Osteocyte (in vitro differentiated cells): ENCODE measurements around the gene MRPL49. TPM values are rescaled to one million over a fixed set of nuclear protein-coding genes. Genes with fewer than 3 reads are reported as not detected.

Experiments
- DNase-seq: peaks from one replicate; pipeline ENCODE4 v3.0.0; 2021; ENCODE audit warnings: mixed read lengths; ENCODE audit not compliant: unreplicated experiment; ENCODE audit errors: extremely low spot score
- H3K27ac Mint-ChIP-seq: one replicate; pipeline ENCODE4 v1.8.0; 2021; ENCODE audit warnings: mild to moderate bottlenecking, mixed read lengths; ENCODE audit not compliant: unreplicated experiment
- H3K27me3 Mint-ChIP-seq: one replicate; pipeline ENCODE4 v1.8.0; 2021; ENCODE audit warnings: mixed read lengths; ENCODE audit not compliant: unreplicated experiment
- H3K36me3 Mint-ChIP-seq: one replicate; pipeline ENCODE4 v1.8.0; 2021; ENCODE audit warnings: mixed read lengths; ENCODE audit not compliant: unreplicated experiment
- H3K4me1 Mint-ChIP-seq: one replicate; pipeline ENCODE4 v1.8.0; 2021; ENCODE audit warnings: mixed read lengths; ENCODE audit not compliant: unreplicated experiment
- H3K4me3 Mint-ChIP-seq: one replicate; pipeline ENCODE4 v1.8.0; 2021; ENCODE audit warnings: mild to moderate bottlenecking, moderate library complexity, mixed read lengths; ENCODE audit not compliant: unreplicated experiment
- H3K9me3 Mint-ChIP-seq: one replicate; pipeline ENCODE4 v1.8.0; 2021; ENCODE audit warnings: mixed read lengths; ENCODE audit not compliant: unreplicated experiment
- total RNA-seq: library from RNA; stranded (reverse); gene quantifications from 2 replicates; pipeline ENCODE4 v1.2.1, GENCODE V29; 2021
- TF ChIP-seq, protein P1 (sequence below): fragments of 200-600 bp; sonication (generic); IDR thresholded peaks from 2 replicates; pipeline ENCODE4 v1.5.0; 2021; ENCODE audit warnings: antibody characterized with exemption, mild to moderate bottlenecking, moderate library complexity

MRPL49 gene
- total RNA-seq, 1 donor from 2014 or later: 43.5 TPM

DNA sequence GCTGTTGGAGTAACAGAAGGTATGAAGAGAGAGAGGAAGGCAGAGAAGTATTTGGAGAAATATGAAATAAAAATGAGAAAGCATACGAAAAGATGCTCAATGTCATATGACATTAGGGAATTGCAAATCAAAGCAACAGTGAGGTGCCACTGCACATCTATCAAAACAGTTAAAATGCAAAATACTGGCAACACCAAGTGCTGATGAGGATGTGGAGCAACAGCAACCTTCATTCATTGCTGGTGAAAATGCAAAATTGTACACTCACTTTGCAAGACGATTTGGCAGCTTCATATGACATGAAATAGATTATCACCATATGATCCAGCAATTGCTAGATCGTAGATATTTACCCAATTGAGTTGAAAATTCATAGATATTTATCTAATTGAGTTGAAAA lies 38.5 kb downstream of the MRPL49 start:
- H3K9me3 Mint-ChIP-seq: no peaks in the 10 kb centered on the region
- H3K4me1 Mint-ChIP-seq: no peaks in the 10 kb centered on the region
- no peak for DNase-seq
- TF ChIP-seq, protein P1, sequence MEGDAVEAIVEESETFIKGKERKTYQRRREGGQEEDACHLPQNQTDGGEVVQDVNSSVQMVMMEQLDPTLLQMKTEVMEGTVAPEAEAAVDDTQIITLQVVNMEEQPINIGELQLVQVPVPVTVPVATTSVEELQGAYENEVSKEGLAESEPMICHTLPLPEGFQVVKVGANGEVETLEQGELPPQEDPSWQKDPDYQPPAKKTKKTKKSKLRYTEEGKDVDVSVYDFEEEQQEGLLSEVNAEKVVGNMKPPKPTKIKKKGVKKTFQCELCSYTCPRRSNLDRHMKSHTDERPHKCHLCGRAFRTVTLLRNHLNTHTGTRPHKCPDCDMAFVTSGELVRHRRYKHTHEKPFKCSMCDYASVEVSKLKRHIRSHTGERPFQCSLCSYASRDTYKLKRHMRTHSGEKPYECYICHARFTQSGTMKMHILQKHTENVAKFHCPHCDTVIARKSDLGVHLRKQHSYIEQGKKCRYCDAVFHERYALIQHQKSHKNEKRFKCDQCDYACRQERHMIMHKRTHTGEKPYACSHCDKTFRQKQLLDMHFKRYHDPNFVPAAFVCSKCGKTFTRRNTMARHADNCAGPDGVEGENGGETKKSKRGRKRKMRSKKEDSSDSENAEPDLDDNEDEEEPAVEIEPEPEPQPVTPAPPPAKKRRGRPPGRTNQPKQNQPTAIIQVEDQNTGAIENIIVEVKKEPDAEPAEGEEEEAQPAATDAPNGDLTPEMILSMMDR: no peak
- H3K27ac Mint-ChIP-seq: no peak overlapping the region
- H3K36me3 Mint-ChIP-seq: no peaks in the 10 kb centered on the region
- no peak overlapping the region for H3K4me3 Mint-ChIP-seq
- peaks cover 9% of the 10 kb centered on the region for H3K27me3 Mint-ChIP-seq

DNA sequence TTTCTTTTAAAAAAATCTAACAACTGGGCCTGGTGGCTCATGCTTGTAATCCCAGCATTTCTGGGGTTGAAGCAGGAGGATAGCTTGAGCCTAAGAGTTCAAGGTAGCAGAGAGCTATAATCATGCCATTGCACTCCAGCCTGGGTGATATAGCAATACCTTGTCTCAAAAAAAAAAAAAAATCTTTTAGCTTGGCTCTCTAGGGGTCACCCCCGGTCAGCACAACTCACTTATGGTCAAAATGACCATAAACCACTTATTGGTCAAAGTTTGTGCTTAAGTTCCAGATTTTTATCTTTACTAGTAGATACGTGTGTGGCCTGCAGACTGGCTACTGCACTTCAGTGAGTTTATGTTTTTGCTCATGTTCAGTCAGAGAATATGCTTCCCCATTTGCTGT lies 41.6 kb downstream of the MRPL49 start:
- DNase-seq: no peak
- H3K4me3 Mint-ChIP-seq: no peak overlapping the region
- peaks cover 9% of the 10 kb centered on the region for H3K27me3 Mint-ChIP-seq
- peaks cover 3% of the 10 kb centered on the region for H3K4me1 Mint-ChIP-seq
- H3K27ac Mint-ChIP-seq: no peak overlapping the region
- TF ChIP-seq, protein P1: no peak
- H3K9me3 Mint-ChIP-seq: no peaks in the 10 kb centered on the region
- H3K36me3 Mint-ChIP-seq: no peaks in the 10 kb centered on the region

DNA sequence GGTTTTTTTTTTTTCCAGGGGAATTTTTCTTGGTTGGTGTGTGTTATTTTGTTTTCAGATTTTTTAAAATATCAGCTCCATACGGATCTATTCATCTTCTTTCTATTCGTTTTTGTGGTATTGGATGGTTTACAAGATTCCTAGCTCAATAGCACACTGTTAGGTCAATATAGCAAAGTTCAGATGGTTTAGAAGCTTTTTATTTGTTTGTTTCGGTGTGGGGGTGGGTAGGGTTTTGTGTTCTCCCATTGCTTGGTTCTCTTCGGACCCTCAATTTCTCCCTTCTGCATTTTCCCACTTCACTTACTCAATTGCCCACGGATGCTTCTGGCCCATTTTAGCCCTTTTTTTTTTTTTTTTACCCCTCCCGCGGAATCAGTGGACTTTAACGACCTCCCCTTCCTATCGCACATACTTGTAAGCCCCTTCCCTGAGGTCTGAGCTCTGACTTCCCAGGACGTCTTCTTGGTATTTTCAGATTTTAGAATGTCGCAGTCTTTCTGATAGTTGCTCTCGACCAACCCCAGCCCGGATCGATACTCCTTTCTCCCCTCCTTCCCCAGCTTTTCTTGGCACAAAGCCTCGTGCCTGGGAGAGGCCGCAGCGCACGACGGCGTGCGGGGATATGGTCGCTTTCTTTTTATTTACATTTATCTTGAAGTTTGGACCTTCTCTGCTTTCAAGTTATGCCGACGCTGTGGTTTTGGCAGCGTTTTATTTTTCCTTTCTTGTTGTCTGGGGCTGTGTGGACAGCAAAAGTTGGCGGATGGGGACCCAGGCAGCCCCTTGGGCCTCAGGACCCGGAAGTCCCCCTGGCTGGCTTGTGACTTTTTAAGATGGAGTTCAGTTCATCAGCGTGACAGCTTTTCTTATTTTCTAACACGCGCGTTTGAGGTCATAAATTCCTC lies 43.5 kb downstream of the MRPL49 start:
- TF ChIP-seq, protein P1: no peak
- Mint-ChIP-seq H3K4me1 (peaks cover 14% of the 10 kb centered on the region), H3K36me3 (no peaks in the 10 kb centered on the region), H3K27ac (no peak overlapping the region), H3K9me3 (no peaks in the 10 kb centered on the region), H3K27me3 (no peaks in the 10 kb centered on the region), H3K4me3 (no peak overlapping the region)
- DNase-seq: no peak

DNA sequence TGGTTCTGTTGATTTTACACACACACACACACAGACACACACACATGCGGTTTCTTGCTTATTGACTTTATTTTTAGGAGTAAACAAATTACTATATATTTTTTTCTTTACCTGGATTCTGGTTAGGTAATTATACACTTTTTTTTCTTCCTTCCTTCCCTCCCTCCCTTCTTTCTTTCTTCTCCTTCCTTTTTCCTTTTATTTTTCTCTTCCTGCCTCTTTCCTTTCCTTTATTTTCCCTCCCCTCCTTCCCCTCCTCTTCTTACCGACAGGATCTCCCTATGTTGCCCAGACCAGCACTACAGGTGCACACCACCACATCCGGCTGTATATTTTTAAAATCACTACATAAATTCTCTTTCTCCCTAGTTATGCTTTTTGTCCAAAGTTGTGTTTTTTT lies 44.8 kb downstream of the MRPL49 start:
- H3K4me1 Mint-ChIP-seq: peaks cover 14% of the 10 kb centered on the region
- no peak overlapping the region for H3K27ac Mint-ChIP-seq
- no peak for DNase-seq
- H3K4me3 Mint-ChIP-seq: no peak overlapping the region
- no peaks in the 10 kb centered on the region for H3K9me3 Mint-ChIP-seq
- H3K27me3 Mint-ChIP-seq: no peaks in the 10 kb centered on the region
- TF ChIP-seq, protein P1: no peak
- H3K36me3 Mint-ChIP-seq: no peaks in the 10 kb centered on the region

DNA sequence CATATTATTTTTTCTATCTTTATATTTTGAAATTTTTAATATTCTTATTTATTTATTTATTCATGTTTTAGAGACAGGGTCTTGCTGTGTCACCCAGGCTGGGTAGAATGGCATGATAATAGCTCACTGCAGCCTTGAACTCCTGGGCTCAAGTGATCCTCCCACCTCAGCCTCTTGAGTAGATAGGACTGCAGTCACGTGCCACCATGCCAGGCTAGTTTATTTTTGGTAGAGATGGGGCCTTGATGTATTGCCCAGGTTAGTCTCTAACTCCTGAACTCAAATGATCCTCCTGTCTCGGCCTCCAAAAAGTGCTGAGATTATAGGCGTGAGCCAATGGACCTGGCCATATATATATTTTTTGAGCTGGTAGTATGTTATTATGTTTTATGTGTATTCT lies 45.5 kb downstream of the MRPL49 start:
- DNase-seq: no peak
- no peak overlapping the region for H3K27ac Mint-ChIP-seq
- H3K9me3 Mint-ChIP-seq: no peaks in the 10 kb centered on the region
- no peaks in the 10 kb centered on the region for H3K36me3 Mint-ChIP-seq
- H3K27me3 Mint-ChIP-seq: no peaks in the 10 kb centered on the region
- no peak overlapping the region for H3K4me3 Mint-ChIP-seq
- TF ChIP-seq, protein P1: no peak
- H3K4me1 Mint-ChIP-seq: peaks cover 14% of the 10 kb centered on the region
